Cardiac muscle cell (in vitro differentiated cells and primary cell): ENCODE results near the gene HCN2. TPM values are rescaled to one million over a fixed set of nuclear protein-coding genes. Genes with fewer than 3 reads are reported as not detected.
"Not testable (repeated sequence)": the region's sequence is repeated elsewhere in the genome, so short reads cannot be mapped to it uniquely, and the experiment has no call there.

ENCODE experiments used
- DNase-seq, 2 donors: peaks; one replicate each; pipeline versions ENCODE4 v3.0.0 to v3.0.0-alpha.2; 2010 to 2017; ENCODE audit warnings: low read depth in 1 of 2, low spot score in 1 of 2
- H3K27ac ChIP-seq: fragments of 200-600 bp; sonication (generic); 2 replicates; pipeline ENCODE4 v1.5.1; 2016
- H3K27me3 ChIP-seq: fragments of 200-600 bp; sonication (generic); 2 replicates; pipeline ENCODE4 v1.6.0; 2016; ENCODE audit warnings: control low read depth
- H3K36me3 ChIP-seq: fragments of 200-600 bp; sonication (generic); 2 replicates; pipeline ENCODE4 v1.5.1; 2016; ENCODE audit warnings: control low read depth
- H3K4me1 ChIP-seq: fragments of 200-600 bp; sonication (generic); 2 replicates; pipeline ENCODE4 v1.8.1; 2017; ENCODE audit warnings: low read depth, mild to moderate bottlenecking, mixed run types
- H3K4me3 ChIP-seq: fragments of 200-600 bp; sonication (generic); 2 replicates; pipeline ENCODE4 v1.5.1; 2016; ENCODE audit warnings: mild to moderate bottlenecking
- H3K9me3 ChIP-seq: fragments of 200-600 bp; sonication (generic); 2 replicates; pipeline ENCODE4 v1.5.1; 2017; ENCODE audit warnings: low read depth, mild to moderate bottlenecking, control low read depth
- CTCF ChIP-seq: IDR thresholded peaks from 2 replicates; pipeline ENCODE4 v1.5.1; 2012; ENCODE audit warnings: low read depth, mild to moderate bottlenecking, low read length
- polyA plus RNA-seq: library from polyadenylated mRNA; unstranded; fragments of >200 nt; fragmentation: Nextera tagmentation; extraction: Ambion mirVana; gene quantifications from 2 replicates; pipeline ENCODE4 v1.2.1, GENCODE V29; 2016
- total RNA-seq: library from RNA; depleted of rRNA; stranded (reverse); fragments of >200 nt; gene quantifications from 2 replicates; pipeline ENCODE4 v1.2.3, GENCODE V29; 2016

Gene HCN2
- total and polyA plus RNA-seq, 2 experiments from 2014 or later = 0.46 to 1.0 TPM

- no peak overlapping the region for H3K27ac ChIP-seq
- H3K4me1 ChIP-seq = no peaks in the 10 kb centered on the region
- H3K9me3 ChIP-seq = no peaks in the 10 kb centered on the region
- H3K4me3 ChIP-seq = no peak overlapping the region
- TF ChIP-seq CTCF = no peak
- no peak for DNase-seq
- H3K36me3 ChIP-seq = peaks cover 24% of the 10 kb centered on the region
- H3K27me3 ChIP-seq = no peaks in the 10 kb centered on the region
Observed at GRCh38 chr19:617551-618246, 28.0 kb downstream of the HCN2 start.

- Histone ChIP-seq H3K36me3 (peaks cover 20% of the 10 kb centered on the region), H3K27ac (no peak overlapping the region), H3K27me3 (no peaks in the 10 kb centered on the region), H3K9me3 (no peaks in the 10 kb centered on the region), H3K4me1 (no peaks in the 10 kb centered on the region), H3K4me3 (no peak overlapping the region)
- no peak for DNase-seq
- no peak for TF ChIP-seq CTCF
Observed at GRCh38 chr19:618247-618619, 28.6 kb downstream of the HCN2 start.

GRCh38 chr19:618674-619285 lies 29.1 kb downstream of the HCN2 start:
- Histone ChIP-seq H3K27ac (no peak overlapping the region), H3K27me3 (no peaks in the 10 kb centered on the region), H3K36me3 (peaks cover 20% of the 10 kb centered on the region), H3K4me3 (no peak overlapping the region), H3K9me3 (no peaks in the 10 kb centered on the region), H3K4me1 (no peaks in the 10 kb centered on the region)
- TF ChIP-seq CTCF = no peak
- no peak for DNase-seq

- DNase-seq = no peak
- no peak for TF ChIP-seq CTCF
- H3K4me1 ChIP-seq = no peaks in the 10 kb centered on the region
- no peaks in the 10 kb centered on the region for H3K27me3 ChIP-seq
- H3K36me3 ChIP-seq = peaks cover 20% of the 10 kb centered on the region
- H3K4me3 ChIP-seq = no peak overlapping the region
- H3K27ac ChIP-seq = no peak overlapping the region
- H3K9me3 ChIP-seq = no peaks in the 10 kb centered on the region
Observed at GRCh38 chr19:619286-620002, 29.8 kb downstream of the HCN2 start.

GRCh38 chr19:620166-620862 lies 30.6 kb downstream of the HCN2 start:
- no peak for DNase-seq
- no peak overlapping the region for H3K27ac ChIP-seq
- H3K4me3 ChIP-seq = no peak overlapping the region
- TF ChIP-seq CTCF = no peak
- no peaks in the 10 kb centered on the region for H3K27me3 ChIP-seq
- no peaks in the 10 kb centered on the region for H3K9me3 ChIP-seq
- H3K4me1 ChIP-seq = no peaks in the 10 kb centered on the region
- H3K36me3 ChIP-seq = peaks cover 16% of the 10 kb centered on the region

GRCh38 chr19:621191-621590 lies 31.5 kb downstream of the HCN2 start:
- H3K4me1 ChIP-seq, DNase-seq, H3K27ac ChIP-seq, H3K4me3 ChIP-seq, H3K27me3 ChIP-seq, H3K9me3 ChIP-seq: not testable (repeated sequence)
- H3K36me3 ChIP-seq = peaks cover 16% of the 10 kb centered on the region
